GM12865 (cell line): Measurements from ENCODE around the gene CNTN5.

Source experiments
- DNase-seq: peaks from one replicate; pipeline ENCODE4 v3.0.0; 2010; ENCODE audit warnings: low read depth
- H3K4me3 ChIP-seq: 2 replicates; pipeline ENCODE4 v1.5.1; 2011; ENCODE audit warnings: mild to moderate bottlenecking, low read depth, low read length, control low read depth
- CTCF ChIP-seq: IDR thresholded peaks from 2 replicates; pipeline ENCODE4 v1.5.1; 2011; ENCODE audit warnings: low read length, control low read depth, low read depth, inconsistent platforms; ENCODE audit not compliant: insufficient read depth; ENCODE audit errors: missing control alignments

CNTN5 gene

GRCh38 chr11:100080821-100081220, 1060.1 kb downstream of the CNTN5 start:
- no peak for TF ChIP-seq CTCF
- H3K4me3 ChIP-seq, result no peak overlapping the region
- DNase-seq, result no peak

- H3K4me3 ChIP-seq, result no peak overlapping the region
- TF ChIP-seq CTCF, result no peak
- no peak for DNase-seq
Measured at GRCh38 chr11:100093698-100094097, 1072.9 kb downstream of the CNTN5 start.

- DNase-seq, result no peak
- TF ChIP-seq CTCF, result no peak
- H3K4me3 ChIP-seq, result no peak overlapping the region
Measured at GRCh38 chr11:100094121-100094865, 1073.5 kb downstream of the CNTN5 start.

GRCh38 chr11:100095809-100096208, 1075.1 kb downstream of the CNTN5 start:
- H3K4me3 ChIP-seq, result no peak overlapping the region
- no peak for TF ChIP-seq CTCF
- DNase-seq, result no peak

- no peak overlapping the region for H3K4me3 ChIP-seq
- no peak for DNase-seq
- TF ChIP-seq CTCF, result no peak
Measured at GRCh38 chr11:100098560-100098959, 1077.8 kb downstream of the CNTN5 start.

- no peak for DNase-seq
- H3K4me3 ChIP-seq, result no peak overlapping the region
- no peak for TF ChIP-seq CTCF
Measured at GRCh38 chr11:100105255-100105981, 1084.7 kb downstream of the CNTN5 start.
